CD14-positive monocyte (primary cell): ENCODE data around the gene POLR2H. TPM values are rescaled to one million over a fixed set of nuclear protein-coding genes. Genes with fewer than 3 reads are reported as not detected.
A peak's percentile ranks its signal among the peaks of the same experiment; 100 is the strongest.
"Not testable (repeated sequence)": the region's sequence is repeated elsewhere in the genome, so short reads cannot be mapped to it uniquely, and the experiment has no call there.

Experiments used
- DNase-seq, 3 donors: peaks; one replicate each; pipeline ENCODE4 v3.0.0-alpha.2; 2011 to 2022
- H2AFZ ChIP-seq: 2 replicates; pipeline ENCODE4 v1.6.0; 2012; ENCODE audit warnings: mild to moderate bottlenecking, low read depth, low read length, inconsistent platforms; ENCODE audit not compliant: insufficient read depth, poor library complexity, severe bottlenecking
- H3K27ac ChIP-seq, 2 donors: 1 replicate in 1 of 2; 2 replicates in 1 of 2; pipeline ENCODE4 v1.5.1; 2012 to 2013; ENCODE audit warnings: low read length in 2 of 2, control low read depth in 1 of 2, inconsistent platforms in 1 of 2, low read depth in 1 of 2, mild to moderate bottlenecking in 1 of 2
- H3K27me3 ChIP-seq, 2 donors: one replicate each; pipeline versions ENCODE4 v1.6.0 to v1.6.1; 2011 to 2013; ENCODE audit warnings: low read length in 2 of 2; ENCODE audit not compliant: control insufficient read depth in 2 of 2, insufficient read depth in 2 of 2
- H3K36me3 ChIP-seq, 2 donors: replicated peaks in 1 of 2; 1 replicate in 1 of 2; 2 replicates in 1 of 2; pipeline versions ENCODE4 v1.5.1 to v1.6.1; 2012 to 2013; ENCODE audit warnings: low read length in 2 of 2, control low read depth in 1 of 2, inconsistent platforms in 1 of 2, mild to moderate bottlenecking in 1 of 2; ENCODE audit not compliant: insufficient read depth in 2 of 2, control insufficient read depth in 1 of 2
- H3K4me1 ChIP-seq, 2 donors: 1 replicate in 1 of 2; 2 replicates in 1 of 2; pipeline versions ENCODE4 v1.5.1 to v1.6.1; 2012 to 2013; ENCODE audit warnings: low read length in 2 of 2, control low read depth in 1 of 2, inconsistent platforms in 1 of 2, mild to moderate bottlenecking in 1 of 2, moderate library complexity in 1 of 2; ENCODE audit not compliant: insufficient read depth in 2 of 2, control insufficient read depth in 1 of 2
- H3K4me2 ChIP-seq: replicated peaks from 2 replicates; pipeline ENCODE3; 2012; ENCODE audit warnings: low read length, moderate library complexity, mild to moderate bottlenecking; ENCODE audit not compliant: poor library complexity, severe bottlenecking; ENCODE audit errors: extremely low read depth
- H3K4me3 ChIP-seq, 3 experiments: fragments of 200-600 bp in 1 of 3; sonication (generic) in 1 of 3; replicated peaks in 1 of 3; 1 replicate in 2 of 3; 2 replicates in 1 of 3; pipeline ENCODE4 v1.5.1; 2011 to 2013; ENCODE audit warnings: low read length in 3 of 3, mild to moderate bottlenecking in 3 of 3, control low read depth in 2 of 3, low read depth in 2 of 3, inconsistent platforms in 1 of 3, moderate library complexity in 1 of 3
- H3K79me2 ChIP-seq: 2 replicates; pipeline ENCODE4 v1.6.0; 2012; ENCODE audit warnings: mild to moderate bottlenecking, control low read depth, inconsistent platforms, low read length, moderate library complexity; ENCODE audit not compliant: insufficient read depth
- H3K9ac ChIP-seq: 2 replicates; pipeline ENCODE4 v1.6.0; 2017; ENCODE audit warnings: low read length, mild to moderate bottlenecking; ENCODE audit not compliant: insufficient read depth, poor library complexity, severe bottlenecking
- H3K9me3 ChIP-seq, 2 donors: replicated peaks in 1 of 2; 1 replicate in 1 of 2; 2 replicates in 1 of 2; pipeline versions ENCODE4 v1.5.1 to v1.6.1; 2012 to 2013; ENCODE audit warnings: low read length in 2 of 2, control low read depth in 1 of 2; ENCODE audit not compliant: control insufficient read depth in 1 of 2, insufficient read depth in 1 of 2
- H4K20me1 ChIP-seq: 2 replicates; pipeline ENCODE4 v1.6.0; 2012; ENCODE audit warnings: mild to moderate bottlenecking, low read length, control low read depth, moderate library complexity; ENCODE audit not compliant: insufficient read depth
- H3K27ac Mint-ChIP-seq, 7 donors: one replicate each; pipeline ENCODE4 v1.8.0; 2020; ENCODE audit warnings: mild to moderate bottlenecking in 7 of 7, mixed read lengths in 7 of 7, moderate library complexity in 6 of 7, inconsistent platforms in 2 of 7
- H3K27me3 Mint-ChIP-seq, 3 donors: one replicate each; pipeline ENCODE4 v1.8.0; 2021 to 2022; ENCODE audit warnings: low read depth in 3 of 3, mild to moderate bottlenecking in 3 of 3, mixed read lengths in 3 of 3, moderate library complexity in 3 of 3, inconsistent platforms in 1 of 3
- H3K36me3 Mint-ChIP-seq, 2 donors: one replicate each; pipeline ENCODE4 v1.8.0; 2020; ENCODE audit warnings: mixed read lengths in 2 of 2, inconsistent platforms in 1 of 2, mild to moderate bottlenecking in 1 of 2
- H3K4me1 Mint-ChIP-seq: one replicate; pipeline ENCODE4 v1.8.0; 2020; ENCODE audit warnings: mild to moderate bottlenecking, mixed read lengths
- H3K4me3 Mint-ChIP-seq, 2 donors: one replicate each; pipeline ENCODE4 v1.8.0; 2020; ENCODE audit warnings: mild to moderate bottlenecking in 2 of 2, mixed read lengths in 2 of 2, moderate library complexity in 1 of 2
- H3K9me3 Mint-ChIP-seq, 7 donors: one replicate each; pipeline ENCODE4 v1.8.0; 2020 to 2022; ENCODE audit warnings: mixed read lengths in 7 of 7, mild to moderate bottlenecking in 6 of 7, moderate library complexity in 6 of 7, inconsistent platforms in 2 of 7
- WGBS: methylation state at CpG from one replicate; pipeline ENCODE4 v1.1.5; 2013; ENCODE audit warnings: missing lambda C conversion rate; ENCODE audit not compliant: insufficient coverage; 5-methylcytosine and 5-hydroxymethylcytosine counted together
- intact Hi-C, 2 donors: fragments of 100-400 bp; cut with micrococcal nuclease; formaldehyde crosslinking; loops; one replicate each; pipeline versions ENCODE4 v1.15.0 to v1.15.1; 2023
- polyA plus RNA-seq, 3 donors: library from polyadenylated mRNA; depleted of rRNA in 1 of 3; unstranded in 2 of 3; stranded (reverse) in 1 of 3; fragments of 300-500 nt in 2 of 3; fragments of >200 nt in 1 of 3; fragmentation: Illumina TruSeq in 2 of 3; gene quantifications; 1 replicate in 2 of 3; 2 replicates in 1 of 3; pipeline ENCODE4 v1.2.3, GENCODE V29; 2012 to 2021
- TF ChIP-seq, protein P1 (sequence below): fragments of 200-600 bp; IDR thresholded peaks from one replicate; pipeline ENCODE4 v1.8.0; 2022; ENCODE audit warnings: antibody characterized with exemption, mild to moderate bottlenecking

Gene POLR2H
- polyA plus RNA-seq, 3 donors, result 21.7 to 67.3 (median 24.6) TPM

DNA sequence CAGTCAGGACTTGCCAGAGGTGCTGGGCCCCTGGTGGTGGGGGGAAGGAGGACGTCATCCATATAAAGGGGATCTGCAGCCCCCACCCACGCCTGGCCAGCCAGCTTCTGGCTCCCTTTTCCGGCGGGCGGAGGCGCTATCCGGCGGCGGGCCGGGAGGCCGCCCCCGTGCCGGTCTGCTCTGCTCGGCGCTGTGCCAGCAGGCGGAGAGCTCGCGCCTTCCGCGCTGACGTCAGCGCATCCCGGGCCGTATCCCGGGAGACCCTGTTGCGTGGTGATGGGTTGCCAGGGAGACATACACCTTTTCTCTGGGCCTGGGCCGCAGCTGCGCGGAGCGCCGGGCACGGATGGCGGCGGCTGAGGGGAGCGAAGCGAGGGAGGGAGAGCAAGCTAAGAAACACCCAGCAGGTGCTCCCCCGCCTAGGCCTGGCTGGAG lies 23.0 kb upstream of the POLR2H start:
- H3K36me3 Mint-ChIP-seq, result peaks cover 58 to 59% of the 10 kb centered on the region in 2 donors
- H3K4me1 Mint-ChIP-seq, result peaks cover 51% of the 10 kb centered on the region
- Histone ChIP-seq H3K4me1 (peaks cover 36 to 44% of the 10 kb centered on the region in 2 donors), H3K27me3 (peaks cover 0 to 4% of the 10 kb centered on the region in 2 donors), H4K20me1 (peaks cover 48% of the 10 kb centered on the region), H3K4me3 (no peak overlapping the region), H3K79me2 (peaks cover 22% of the 10 kb centered on the region), H3K9me3 (no peaks in the 10 kb centered on the region), H2AFZ (no peak overlapping the region), H3K4me2 (no peak overlapping the region), H3K9ac (no peak overlapping the region), H3K27ac (no peak overlapping the region), H3K36me3 (peaks cover 38 to 43% of the 10 kb centered on the region in 2 donors)
- no peak overlapping the region for H3K4me3 Mint-ChIP-seq
- WGBS, result 51% methylated on average over 37 of the region's 37 CpGs
- intact Hi-C loops, result no loop called here
- peaks cover 1 to 14% (median 10%) of the 10 kb centered on the region in 3 donors for H3K27me3 Mint-ChIP-seq
- no peak for DNase-seq
- peaks cover 0 to 1% (median 0%) of the 10 kb centered on the region in 7 donors for H3K9me3 Mint-ChIP-seq
- H3K27ac Mint-ChIP-seq, result peak overlapping the region in 2 of 7 donors; percentile 15 to 53
- TF ChIP-seq, protein P1, sequence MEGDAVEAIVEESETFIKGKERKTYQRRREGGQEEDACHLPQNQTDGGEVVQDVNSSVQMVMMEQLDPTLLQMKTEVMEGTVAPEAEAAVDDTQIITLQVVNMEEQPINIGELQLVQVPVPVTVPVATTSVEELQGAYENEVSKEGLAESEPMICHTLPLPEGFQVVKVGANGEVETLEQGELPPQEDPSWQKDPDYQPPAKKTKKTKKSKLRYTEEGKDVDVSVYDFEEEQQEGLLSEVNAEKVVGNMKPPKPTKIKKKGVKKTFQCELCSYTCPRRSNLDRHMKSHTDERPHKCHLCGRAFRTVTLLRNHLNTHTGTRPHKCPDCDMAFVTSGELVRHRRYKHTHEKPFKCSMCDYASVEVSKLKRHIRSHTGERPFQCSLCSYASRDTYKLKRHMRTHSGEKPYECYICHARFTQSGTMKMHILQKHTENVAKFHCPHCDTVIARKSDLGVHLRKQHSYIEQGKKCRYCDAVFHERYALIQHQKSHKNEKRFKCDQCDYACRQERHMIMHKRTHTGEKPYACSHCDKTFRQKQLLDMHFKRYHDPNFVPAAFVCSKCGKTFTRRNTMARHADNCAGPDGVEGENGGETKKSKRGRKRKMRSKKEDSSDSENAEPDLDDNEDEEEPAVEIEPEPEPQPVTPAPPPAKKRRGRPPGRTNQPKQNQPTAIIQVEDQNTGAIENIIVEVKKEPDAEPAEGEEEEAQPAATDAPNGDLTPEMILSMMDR, result no peak

DNA sequence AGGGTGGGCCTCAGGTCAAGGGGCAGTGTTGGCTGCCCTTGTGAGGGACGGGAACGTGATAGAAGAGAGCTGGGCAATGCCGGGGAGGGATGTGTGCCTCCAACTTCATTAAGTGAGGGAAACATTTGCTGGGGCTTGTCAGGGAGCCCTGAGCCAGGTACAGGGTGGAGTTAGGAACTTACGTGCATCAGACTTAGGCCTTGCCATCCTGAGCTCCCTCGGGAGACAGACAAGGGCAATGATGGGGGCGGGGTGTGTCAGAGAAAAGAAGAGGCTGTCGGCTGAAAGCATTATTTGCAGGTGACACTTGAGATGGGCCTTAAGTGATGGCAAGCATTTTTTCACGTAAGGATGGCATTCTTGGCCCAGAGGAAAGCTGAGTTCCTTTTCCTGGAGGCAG lies 22.5 kb upstream of the POLR2H start:
- H3K27me3 ChIP-seq, result peaks cover 0 to 4% of the 10 kb centered on the region in 2 donors
- TF ChIP-seq, protein P1, result no peak
- peaks cover 0 to 1% (median 0%) of the 10 kb centered on the region in 7 donors for H3K9me3 Mint-ChIP-seq
- peaks cover 48% of the 10 kb centered on the region for H3K4me1 Mint-ChIP-seq
- no peak overlapping the region for H3K9ac ChIP-seq
- H3K79me2 ChIP-seq, result peaks cover 22% of the 10 kb centered on the region
- peaks cover 57 to 58% of the 10 kb centered on the region in 2 donors for H3K36me3 Mint-ChIP-seq
- DNase-seq, result no peak
- peaks cover 36 to 41% of the 10 kb centered on the region in 2 donors for H3K36me3 ChIP-seq
- H3K9me3 ChIP-seq, result no peaks in the 10 kb centered on the region
- H3K4me3 ChIP-seq, result no peak overlapping the region
- peaks cover 44% of the 10 kb centered on the region for H4K20me1 ChIP-seq
- peak overlapping the region in 2 of 7 donors; percentile 33 to 58 for H3K27ac Mint-ChIP-seq
- WGBS, result 94% methylated on average over 8 of the region's 8 CpGs
- intact Hi-C loops, result no loop called here
- peaks cover 1 to 12% (median 10%) of the 10 kb centered on the region in 3 donors for H3K27me3 Mint-ChIP-seq
- no peak overlapping the region for H3K27ac ChIP-seq
- H2AFZ ChIP-seq, result no peak overlapping the region
- H3K4me3 Mint-ChIP-seq, result no peak overlapping the region
- H3K4me2 ChIP-seq, result no peak overlapping the region
- peaks cover 36 to 44% of the 10 kb centered on the region in 2 donors for H3K4me1 ChIP-seq

DNA sequence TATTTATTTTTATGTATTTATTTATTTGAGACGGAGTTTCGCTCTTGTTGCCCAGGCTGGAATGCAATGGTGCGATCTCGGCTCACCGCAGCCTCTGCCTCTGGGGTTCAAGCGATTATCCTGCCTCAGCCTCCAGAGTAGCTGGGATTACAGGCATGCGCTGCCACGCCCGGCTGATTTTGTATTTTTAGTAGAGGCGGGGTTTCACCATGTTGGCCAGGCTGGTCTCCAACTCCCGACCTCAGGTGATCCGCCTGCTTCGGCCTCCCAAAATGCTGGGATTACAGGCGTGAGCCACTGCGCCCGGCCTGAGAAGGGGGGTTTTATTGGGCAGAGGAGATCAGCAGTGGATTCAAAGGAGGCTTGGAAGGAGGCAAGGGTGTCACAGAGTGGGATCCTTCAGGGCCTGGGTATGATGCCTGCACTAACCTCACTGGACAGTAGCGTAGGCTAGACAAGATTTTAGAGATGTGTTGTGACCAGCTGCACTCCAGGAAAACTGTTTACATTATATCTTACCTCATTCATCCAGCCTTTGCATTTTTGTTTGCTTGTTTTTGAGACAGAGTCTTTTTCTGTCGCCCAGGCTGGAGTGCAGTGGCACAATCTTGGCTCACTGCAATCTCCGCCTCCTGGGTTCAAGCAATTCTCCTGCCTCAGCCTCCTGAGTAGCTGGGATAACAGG lies 21.9 kb upstream of the POLR2H start:
- H2AFZ ChIP-seq, intact Hi-C loops, H3K4me3 ChIP-seq, H3K9ac ChIP-seq, H3K27ac ChIP-seq, H3K4me2 ChIP-seq, H3K4me3 Mint-ChIP-seq, H3K9me3 ChIP-seq, H3K9me3 Mint-ChIP-seq, H3K27me3 ChIP-seq, H3K27ac Mint-ChIP-seq, DNase-seq: not testable (repeated sequence)
- 100% methylated on average over 16 of the region's 19 CpGs for WGBS
- H4K20me1 ChIP-seq, result peaks cover 44% of the 10 kb centered on the region
- H3K36me3 Mint-ChIP-seq, result peaks cover 56 to 58% of the 10 kb centered on the region in 2 donors
- H3K27me3 Mint-ChIP-seq, result peaks cover 1 to 12% (median 10%) of the 10 kb centered on the region in 3 donors
- peaks cover 36 to 44% of the 10 kb centered on the region in 2 donors for H3K4me1 ChIP-seq
- peaks cover 42% of the 10 kb centered on the region for H3K4me1 Mint-ChIP-seq
- H3K79me2 ChIP-seq, result peaks cover 22% of the 10 kb centered on the region
- peaks cover 33 to 41% of the 10 kb centered on the region in 2 donors for H3K36me3 ChIP-seq
